ENCODE measurements around the gene ARHGAP18. TPM values are rescaled to one million over a fixed set of nuclear protein-coding genes. Genes with fewer than 3 reads are reported as not detected.

ARHGAP18 gene
- total RNA-seq, 6 experiments from 2014 or later = 70.8 to 81.2 (median 76.0) TPM

GRCh38 chr6:129675669-129676472 is 34.1 kb downstream of the ARHGAP18 start:
- DNase-seq = no peak
- H3K27ac Mint-ChIP-seq = peak overlapping the region; percentile 93
- TF ChIP-seq CTCF (IDR thresholded peaks at IDR 0.05) = no peak
- H3K4me3 Mint-ChIP-seq = peak overlapping the region; percentile 28; the same call in 1 of the 2 replicates
- H3K4me1 Mint-ChIP-seq (ENCODE audit: low read depth) = peaks cover 97% of the 10 kb centered on the region
- peaks cover 62% of the 10 kb centered on the region for H3K36me3 Mint-ChIP-seq (ENCODE audit: low read depth)
- H3K9me3 Mint-ChIP-seq = 0 out of 2 replicates have a peak, but pooled peaks cover 3% of the 10 kb centered on the region
- H3K27me3 Mint-ChIP-seq (ENCODE audit: insufficient read depth) = peaks cover 3% of the 10 kb centered on the region; the same call in 1 of the 2 replicates

DNA sequence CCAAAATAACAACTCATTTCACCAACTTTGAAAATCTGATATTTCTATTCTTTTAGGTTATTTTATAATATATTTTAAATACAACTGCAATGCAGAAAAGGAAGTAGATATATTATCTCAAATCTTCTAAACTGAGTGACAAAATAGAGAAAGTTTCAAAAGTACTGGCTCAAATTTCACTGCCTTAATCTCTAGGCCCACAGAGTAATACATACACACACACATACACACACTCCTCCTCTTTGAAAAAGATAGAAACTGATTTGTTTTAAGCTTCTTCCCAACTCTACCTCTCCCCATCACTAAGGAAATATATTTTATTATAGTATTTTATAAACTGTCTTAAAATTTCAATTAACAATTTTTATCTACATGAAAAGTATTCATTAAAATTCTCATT is 36.2 kb downstream of the ARHGAP18 start:
- Mint-ChIP-seq H3K9me3 (no peaks in the 10 kb centered on the region), H3K4me1 (ENCODE audit: low read depth) (peaks cover 88% of the 10 kb centered on the region), H3K4me3 (peak overlapping the region; percentile 82; the same call in 1 of the 2 replicates), H3K27me3 (ENCODE audit: insufficient read depth) (no peaks in the 10 kb centered on the region), H3K36me3 (ENCODE audit: low read depth) (peaks cover 66% of the 10 kb centered on the region), H3K27ac (peak overlapping the region; percentile 93)
- no peak for TF ChIP-seq CTCF (IDR thresholded peaks at IDR 0.05)
- DNase-seq = no peak

DNA sequence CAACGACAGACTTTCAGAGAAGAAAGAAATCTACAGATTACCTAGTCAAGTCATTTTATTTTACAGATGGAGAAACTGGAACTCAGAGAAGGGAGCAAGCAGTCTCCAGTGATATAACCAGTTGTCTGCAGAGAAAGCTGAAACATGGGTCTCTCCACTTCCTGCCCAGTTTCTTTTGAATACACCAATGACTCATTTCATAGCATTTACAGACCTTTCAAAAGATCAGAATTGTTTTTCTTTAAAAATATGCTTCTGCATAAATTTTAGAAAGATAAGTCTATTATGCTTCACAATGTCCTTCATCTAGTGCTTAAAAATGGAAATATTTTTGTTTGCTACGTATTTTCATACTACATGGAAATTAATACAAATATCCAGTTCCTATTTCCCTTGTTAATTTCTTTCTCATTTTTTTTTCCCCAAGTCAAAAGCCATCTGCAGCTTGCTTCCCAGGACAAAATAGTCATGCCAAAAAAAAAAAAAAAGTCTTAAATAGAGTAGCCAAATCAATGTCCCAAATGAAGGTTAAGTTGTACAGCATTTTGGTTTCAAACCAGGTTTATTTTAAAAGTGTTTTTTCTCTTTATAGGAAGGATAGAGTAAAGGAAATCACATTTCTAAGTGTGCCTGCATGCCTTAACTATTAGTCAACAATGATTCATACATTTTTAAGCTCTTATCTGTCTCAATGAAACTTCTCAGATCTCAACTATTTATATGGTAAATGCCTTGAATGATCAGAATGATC is 36.9 kb downstream of the ARHGAP18 start:
- DNase-seq = peak; percentile 66
- peaks cover 88% of the 10 kb centered on the region for H3K4me1 Mint-ChIP-seq (ENCODE audit: low read depth)
- no peaks in the 10 kb centered on the region for H3K27me3 Mint-ChIP-seq (ENCODE audit: insufficient read depth)
- peak overlapping the region; percentile 82 for H3K4me3 Mint-ChIP-seq
- TF ChIP-seq CTCF (IDR thresholded peaks at IDR 0.05) = no peak
- H3K9me3 Mint-ChIP-seq = no peaks in the 10 kb centered on the region
- peak overlapping the region; percentile 93 for H3K27ac Mint-ChIP-seq
- peaks cover 67% of the 10 kb centered on the region for H3K36me3 Mint-ChIP-seq (ENCODE audit: low read depth)

GRCh38 chr6:129672341-129672682 is 37.7 kb downstream of the ARHGAP18 start:
- peak overlapping the region; percentile 93 for H3K27ac Mint-ChIP-seq

More at GRCh38 chr6:129672341-129672682, 37.7 kb downstream of the ARHGAP18 start:
- no peak for DNase-seq
- no peaks in the 10 kb centered on the region for H3K9me3 Mint-ChIP-seq
- H3K4me1 Mint-ChIP-seq (ENCODE audit: low read depth) = peaks cover 88% of the 10 kb centered on the region
- peak overlapping the region; percentile 82 for H3K4me3 Mint-ChIP-seq
- H3K36me3 Mint-ChIP-seq (ENCODE audit: low read depth) = peaks cover 60% of the 10 kb centered on the region
- no peaks in the 10 kb centered on the region for H3K27me3 Mint-ChIP-seq (ENCODE audit: insufficient read depth)
- TF ChIP-seq CTCF (IDR thresholded peaks at IDR 0.05) = no peak
